Stimulated activated CD4-positive, alpha-beta T cell treated with anti-CD3 and anti-CD28 coated beads, Interleukin-15, amount 100 ng/mL, for 1 hour (primary cell): Measurements from ENCODE around the gene FOXO3.
"Not testable (repeated sequence)": the region's sequence is repeated elsewhere in the genome, so short reads cannot be mapped to it uniquely, and the experiment has no call there.

Experiments
- DNase-seq, 2 donors: peaks; one replicate each; pipeline ENCODE4 v3.0.0-alpha.2; 2020; ENCODE audit warnings: low read depth in 1 of 2, low spot score in 1 of 2

The FOXO3 gene

DNA sequence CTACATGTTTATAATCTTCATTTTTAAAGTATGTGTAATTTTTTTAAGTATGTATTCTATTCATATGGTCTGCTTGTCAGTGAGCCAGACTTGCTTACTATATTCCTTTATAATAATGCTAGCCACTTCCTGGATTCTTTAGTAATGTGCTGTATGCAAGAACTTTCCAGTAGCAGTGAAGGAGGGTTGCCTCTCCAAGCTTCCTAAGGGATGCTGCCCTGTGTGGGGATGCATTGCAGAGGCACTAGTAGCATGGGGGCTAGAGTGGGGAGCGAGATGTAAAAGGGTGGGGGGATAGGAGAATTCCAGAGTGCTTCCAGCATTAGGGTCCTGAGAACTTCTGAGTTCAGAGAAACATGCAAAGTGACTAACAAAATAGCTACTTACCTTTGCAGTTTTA is 121.0 kb downstream of the FOXO3 start:
- not testable (repeated sequence) for DNase-seq

DNA sequence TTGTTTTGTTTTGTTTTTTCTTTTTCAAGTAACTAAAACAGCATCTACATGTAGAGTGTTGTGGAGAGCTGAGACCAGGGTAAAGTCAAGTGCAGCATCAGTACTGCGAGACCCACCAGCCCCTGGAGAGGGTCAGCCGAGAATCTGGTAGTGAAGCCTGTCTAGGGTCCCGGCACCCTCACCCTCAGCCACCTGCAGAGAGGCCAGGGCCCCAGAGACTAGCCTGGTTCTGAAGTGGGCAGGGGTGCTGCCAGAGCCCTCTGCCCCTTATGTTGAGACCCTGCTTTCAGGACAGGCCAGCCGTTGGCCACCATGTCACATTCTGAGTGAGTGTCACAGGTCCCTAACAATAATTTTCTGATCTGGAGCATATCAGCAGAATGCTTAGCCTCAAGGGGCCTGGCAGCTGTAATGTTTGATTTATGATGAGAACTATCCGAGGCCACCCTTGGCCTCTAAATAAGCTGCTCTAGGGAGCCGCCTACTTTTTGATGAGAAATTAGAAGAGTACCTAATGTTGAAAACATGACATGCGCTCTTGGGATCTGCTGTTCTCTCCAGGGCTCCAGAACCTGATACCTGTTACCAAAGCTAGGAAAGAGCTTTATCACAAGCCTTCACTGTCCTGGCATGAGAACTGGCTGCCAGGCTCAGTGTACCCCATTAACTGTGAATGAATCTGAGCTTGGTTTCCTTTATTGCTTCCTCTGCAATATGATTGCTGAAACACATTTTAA is 121.8 kb downstream of the FOXO3 start:
- not testable (repeated sequence) for DNase-seq

DNA sequence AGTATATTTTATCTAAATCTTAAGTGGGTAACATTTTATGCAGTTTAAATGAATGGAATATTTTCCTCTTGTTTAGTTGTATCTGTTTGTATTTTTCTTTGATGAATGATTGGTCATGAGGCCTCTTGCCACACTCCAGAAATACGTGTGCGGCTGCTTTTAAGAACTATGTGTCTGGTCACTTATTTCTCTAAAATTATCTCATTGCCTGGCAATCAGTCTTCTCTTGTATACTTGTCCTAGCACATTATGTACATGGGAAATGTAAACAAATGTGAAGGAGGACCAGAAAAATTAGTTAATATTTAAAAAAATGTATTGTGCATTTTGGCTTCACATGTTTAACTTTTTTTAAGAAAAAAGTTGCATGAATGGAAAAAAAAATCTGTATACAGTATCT is 123.3 kb downstream of the FOXO3 start:
- not testable (repeated sequence) for DNase-seq

DNA sequence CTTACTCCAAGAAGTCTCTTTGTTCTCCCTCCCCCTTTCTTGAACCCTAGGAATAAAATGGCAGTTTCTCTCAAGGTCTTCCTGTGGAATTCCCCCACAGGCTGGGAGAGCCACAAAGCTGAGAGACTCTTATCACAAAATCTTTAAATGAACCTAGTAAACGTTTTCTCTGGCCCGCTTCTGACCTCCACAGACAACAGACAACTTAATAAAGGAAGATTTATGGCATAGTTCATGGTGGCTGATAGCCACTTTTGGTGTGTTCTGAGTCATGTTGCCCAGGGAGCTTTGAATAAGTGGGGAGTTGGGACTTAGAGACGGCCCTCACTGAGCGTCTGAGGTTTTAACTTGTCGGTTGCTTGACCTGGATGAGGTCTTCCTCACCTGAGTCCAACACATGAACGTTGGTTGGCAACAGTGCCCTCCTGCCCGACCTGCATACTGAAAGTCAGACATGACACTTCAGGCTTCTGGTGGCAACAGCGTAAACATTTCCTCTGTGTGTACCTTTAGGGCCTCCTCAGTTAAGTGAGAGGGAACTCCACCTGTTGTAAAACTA is 124.1 kb downstream of the FOXO3 start:
- no peak for DNase-seq

DNA sequence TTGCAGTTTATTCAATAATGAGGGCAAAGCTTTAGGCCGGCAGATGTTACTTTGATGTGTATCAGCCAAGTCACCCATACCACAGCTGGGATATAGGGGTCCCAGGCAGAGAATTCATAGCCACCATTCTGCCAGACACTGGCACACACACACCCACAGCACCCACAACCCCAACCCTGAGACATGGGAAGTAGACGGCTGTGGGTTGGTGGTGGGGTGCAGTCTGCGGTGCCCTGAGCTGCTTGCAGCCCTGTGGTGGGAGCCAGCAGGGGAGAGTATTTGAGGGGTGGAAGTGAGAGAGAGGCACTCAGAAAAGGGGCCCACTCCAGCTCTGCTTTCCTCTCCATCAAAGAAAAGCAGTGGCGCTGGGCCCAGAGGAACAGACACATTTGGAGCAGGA is 125.3 kb downstream of the FOXO3 start:
- DNase-seq = no peak

DNA sequence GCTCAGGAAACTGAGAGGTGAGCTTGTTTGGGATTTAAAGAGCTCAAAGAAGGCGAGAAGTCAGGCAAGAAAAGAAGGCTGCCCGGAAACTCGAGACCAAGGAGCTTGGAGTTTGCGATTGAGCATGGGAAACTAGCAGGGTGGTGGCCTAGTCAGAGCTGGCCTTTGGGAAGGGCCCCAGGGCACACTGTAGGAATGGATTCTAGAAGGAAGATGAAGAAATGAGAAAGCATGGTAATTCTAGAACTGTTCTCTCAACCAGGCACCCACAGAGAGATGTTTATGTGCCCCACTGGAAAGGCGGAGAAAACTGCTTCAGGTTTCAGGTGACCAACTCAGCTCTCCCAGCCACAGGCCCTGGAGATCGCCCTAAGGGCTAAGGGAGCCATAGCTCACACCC is 126.2 kb downstream of the FOXO3 start:
- no peak for DNase-seq

DNA sequence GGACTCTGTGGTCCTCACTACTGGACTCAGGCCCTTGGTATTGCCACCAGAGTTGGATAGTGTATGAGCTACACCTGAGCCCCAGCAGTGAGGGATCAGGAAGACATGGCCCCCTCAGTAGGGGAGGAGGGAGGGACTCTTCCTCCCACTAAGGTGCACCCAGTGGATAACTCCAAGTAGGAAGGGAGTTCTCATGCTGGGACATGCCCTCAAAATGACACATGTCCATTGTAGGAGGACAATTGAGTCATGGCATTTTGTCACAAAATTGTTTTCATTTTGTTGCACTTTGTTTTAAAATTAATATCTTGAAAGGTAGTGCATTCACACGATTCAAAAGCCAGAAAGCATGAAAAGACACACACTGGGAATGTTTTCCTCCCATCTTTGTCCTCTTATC is 127.2 kb downstream of the FOXO3 start:
- DNase-seq = no peak

DNA sequence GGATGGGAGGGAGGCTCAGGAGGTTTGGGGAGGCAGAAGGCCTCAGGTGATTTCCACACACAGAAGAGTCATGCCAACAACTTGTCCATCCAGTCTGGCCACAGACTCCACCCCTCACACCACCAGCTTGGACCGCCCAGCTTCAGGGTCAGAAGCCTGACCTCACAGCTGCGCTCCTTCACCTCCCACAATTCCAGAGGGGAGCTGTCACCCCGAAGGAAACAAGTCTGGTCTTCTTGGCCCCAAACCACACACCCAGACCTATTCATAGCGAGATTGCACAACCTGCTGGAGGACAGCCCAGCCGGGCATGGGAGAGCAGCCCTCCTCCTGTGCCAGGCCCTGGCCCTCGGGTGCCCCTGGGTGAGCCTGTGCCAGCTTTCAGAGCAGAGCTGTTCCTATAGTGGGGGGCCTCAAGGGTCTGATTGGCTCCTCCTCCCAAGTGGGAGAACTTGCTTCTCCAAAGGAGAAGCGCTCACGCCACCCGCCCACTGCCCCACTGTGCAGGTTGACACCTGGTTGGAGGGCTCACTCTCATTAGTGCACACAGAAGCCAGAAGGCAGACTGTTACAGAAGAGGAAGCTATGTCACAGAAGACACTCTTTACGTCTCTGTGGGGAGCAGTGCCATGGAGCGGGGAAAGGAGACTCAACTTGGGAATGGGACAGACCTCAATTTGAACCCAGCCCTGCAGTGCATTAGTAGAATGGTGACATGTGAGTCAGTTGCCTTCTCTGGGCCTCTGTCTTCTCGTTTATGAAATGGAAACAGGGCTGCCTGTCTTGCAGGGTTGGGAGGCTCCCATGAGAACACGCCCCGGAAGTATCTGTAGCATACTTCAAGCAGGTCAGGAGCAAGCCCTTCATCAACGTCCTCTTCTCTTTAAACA is 128.8 kb downstream of the FOXO3 start:
- DNase-seq = no peak

DNA sequence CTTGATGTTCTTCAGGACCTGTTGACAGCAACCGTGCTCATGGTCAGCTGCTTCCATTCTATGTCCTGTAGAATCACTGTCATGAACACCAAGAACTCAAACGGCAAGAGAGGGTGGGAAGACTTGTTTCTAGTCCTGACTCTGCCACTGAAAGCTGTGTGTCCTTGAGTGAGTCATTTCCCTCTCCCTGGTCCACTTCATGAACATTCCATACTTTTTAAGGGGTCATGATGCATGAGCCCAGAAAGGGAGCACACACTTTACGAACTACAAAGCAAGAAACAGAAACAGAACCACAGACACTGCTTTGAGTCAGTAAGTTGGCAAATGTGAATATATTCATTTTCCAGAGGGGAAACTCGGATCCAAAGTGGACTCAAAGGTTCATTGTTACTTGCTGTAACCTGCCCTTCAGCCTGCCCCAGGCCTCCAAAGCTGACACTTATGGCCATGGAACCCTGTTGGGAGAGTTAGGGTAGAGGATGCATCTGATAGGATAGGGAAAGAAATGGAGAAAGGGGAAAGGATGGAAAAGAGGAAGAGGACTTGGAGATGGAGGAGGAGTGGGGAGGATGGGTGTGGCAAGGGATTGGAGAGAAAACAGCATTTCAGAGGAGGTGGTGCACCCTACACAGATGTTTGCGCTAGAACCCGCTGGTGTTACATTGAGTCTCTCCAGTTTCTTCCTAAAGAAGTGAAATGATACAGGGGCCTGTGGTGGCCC is 129.8 kb downstream of the FOXO3 start:
- no peak for DNase-seq

DNA sequence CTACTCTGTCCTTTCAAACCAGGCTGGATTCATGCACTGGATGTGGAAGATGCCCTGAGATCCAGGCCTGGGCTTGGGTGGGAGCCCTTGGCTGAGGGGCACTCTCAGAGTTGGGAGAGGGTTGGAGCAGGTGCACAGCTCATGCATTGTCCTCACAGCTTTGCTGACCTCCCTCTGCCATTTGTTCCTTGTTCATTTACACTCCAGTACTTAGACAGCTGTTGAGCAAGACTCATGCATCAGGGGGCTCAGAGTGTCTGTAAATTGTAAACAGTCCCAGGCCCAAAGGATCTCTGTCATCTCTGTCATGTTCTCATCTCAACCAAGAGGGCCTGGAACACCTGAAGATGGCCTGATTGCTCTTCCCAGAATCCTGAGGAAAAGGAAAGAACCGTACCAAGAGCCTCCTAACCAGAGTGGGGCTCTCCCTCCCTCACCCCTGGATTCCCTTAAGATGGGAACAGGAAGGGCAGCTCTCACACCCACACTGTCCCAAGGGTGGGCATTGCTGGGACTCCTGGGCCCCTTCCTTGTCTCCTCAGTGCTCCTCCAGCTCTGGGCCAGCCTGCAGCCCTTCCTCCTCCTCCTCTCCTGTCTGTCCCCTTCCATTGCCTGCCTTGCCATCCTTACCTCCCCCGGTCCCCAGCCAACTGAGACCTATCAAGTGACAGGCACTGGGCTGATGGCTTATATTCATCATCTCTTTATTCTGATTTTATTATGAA is 132.9 kb downstream of the FOXO3 start:
- no peak for DNase-seq

DNA sequence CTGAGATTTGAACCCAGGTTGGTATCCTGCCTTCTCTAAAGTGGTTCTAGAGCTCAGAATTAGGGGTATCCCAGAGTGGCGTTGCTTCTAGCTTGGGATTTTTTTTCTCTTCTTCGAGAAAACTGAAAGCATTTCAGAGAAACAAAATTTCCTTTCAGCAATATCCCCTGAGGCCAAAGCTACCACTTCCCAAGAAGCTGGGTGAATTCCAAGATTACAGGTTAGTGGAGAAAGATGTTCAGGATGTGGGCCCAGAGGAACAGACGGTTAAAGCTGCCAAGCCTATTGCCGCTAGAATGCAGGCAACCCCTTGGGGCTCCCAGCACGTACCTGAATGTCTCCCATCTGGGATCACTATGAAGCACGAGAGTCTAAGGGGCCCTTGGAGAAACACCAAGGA is 134.1 kb downstream of the FOXO3 start:
- DNase-seq = no peak

DNA sequence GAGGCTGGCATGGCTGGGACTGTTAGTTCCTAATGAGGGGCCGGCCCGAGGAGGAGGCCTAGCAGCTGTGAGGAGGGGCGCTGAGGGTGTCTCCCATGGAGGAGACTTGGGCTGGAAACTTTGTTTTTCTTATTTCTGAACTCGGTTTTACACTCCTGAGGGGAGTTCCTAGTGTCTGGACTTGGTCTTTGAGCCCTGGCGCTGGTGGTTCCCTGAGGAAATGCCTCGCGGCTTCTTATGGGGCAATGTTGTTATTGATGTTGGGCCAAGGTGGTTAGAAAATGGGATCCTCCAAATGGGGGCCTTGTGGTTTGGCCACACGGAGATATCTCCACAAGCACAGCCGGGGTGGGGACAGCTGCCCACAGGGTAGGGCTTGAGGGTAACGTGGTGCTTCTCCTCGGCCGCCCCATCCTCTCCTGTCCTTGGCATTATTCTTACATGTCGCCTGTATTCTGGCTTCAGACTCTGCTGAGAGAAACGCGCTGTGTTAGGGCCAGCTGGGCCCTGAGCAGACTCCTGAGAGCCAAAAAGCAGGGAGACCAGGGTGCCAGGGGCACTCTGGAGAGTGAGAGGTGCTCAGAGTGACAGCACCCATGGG is 136.9 kb downstream of the FOXO3 start:
- no peak for DNase-seq

DNA sequence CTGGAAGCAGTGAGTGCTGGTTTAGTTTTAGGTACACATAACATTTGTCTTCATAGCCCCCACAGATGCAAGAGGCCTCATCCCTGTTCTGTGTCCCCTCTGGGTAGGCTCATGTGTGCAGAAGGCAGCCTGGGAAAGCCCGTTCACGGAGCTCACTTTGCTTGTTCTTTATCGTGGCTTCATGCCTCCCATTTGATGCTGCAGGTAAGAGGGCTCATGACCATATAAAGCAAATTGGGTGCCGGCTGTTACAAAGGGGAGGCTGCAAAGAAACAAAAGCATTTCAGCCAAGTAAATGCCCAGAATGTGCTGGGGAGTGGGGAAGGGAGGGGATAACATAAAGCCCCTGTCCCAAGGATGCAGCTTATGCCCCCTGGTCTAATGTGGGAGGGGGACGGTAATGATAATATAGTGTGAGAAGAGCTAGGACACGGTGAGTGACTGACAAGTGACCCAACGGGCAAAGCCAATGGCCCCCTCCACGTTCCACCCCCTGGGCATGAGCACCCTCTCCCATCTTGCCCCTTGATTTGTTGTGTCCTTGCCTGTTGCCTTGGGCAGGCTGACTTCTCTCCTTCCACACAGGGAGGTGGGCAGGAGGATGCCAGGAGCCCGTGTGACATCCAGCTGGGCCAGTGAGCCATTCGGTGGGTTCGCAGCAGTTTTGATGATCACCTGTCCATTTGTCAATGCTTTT is 138.0 kb downstream of the FOXO3 start:
- no peak for DNase-seq

DNA sequence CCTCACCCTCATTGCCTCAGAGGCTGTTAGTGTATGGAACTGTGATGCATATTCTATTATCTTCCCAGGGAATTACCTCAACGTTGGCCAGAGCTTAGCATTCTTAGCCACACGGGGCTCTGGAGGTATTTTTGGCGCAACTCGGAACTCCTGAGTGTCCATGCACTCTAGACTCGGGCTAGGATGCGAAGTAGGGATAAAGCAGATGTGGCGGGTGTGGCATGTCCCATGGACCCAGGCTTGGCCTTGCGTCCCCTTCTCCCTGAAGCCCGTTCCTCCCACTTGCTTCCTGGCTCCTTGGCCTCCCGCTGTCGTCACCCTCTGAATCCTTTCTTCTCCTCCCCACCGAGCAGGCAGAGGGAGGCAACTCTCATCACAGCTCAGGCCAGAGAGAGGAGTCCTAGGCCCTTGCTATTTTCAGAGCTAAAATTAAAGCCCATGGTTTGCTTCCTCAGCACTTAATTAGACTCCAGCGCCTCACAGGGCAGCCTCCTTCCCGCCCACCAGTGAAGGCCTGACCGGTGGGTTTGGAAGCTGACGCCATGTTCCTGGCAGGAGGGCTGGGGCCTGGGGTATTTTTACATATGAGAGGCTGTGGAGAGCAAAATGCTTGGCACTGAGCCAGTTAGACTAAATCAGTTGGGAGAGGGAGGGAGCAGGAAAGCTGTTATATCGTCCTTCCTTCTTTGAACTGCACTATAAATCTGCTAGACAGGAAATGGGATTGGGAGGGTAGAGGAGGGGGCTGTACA is 138.7 kb downstream of the FOXO3 start:
- DNase-seq = no peak

DNA sequence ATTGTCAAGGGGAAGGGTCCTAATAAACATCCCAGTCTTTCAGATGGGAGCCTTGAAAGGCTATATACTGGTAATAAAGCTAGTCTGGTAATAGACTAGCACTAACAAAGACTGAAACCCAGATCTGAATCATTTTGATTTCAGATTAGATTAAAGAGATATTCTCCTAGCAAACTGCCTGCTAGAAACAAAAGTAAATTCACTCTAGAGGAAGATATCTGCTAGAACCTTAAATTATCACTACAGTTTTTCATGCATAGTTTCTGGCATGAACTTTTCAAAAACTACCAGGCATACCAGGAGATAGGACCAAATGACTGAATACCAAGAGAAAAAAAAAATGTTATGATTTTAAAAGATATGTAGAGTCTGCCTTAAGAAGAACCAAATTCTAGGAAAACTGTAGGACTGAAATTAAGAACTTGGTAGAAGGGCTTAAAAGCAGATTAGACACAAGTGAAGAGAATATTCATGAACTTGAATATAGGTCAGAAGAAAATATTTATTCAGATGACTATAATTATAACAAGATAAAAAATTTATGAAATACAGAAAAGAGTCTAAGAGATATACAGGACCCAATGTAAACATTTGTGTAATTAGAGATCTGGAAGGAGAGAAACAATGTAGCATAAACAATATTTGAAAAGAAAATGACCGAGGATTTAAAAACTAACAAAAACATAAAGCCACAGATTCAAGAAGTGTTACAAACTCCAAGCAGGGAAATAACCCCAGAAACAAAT is 141.6 kb downstream of the FOXO3 start:
- DNase-seq = no peak

DNA sequence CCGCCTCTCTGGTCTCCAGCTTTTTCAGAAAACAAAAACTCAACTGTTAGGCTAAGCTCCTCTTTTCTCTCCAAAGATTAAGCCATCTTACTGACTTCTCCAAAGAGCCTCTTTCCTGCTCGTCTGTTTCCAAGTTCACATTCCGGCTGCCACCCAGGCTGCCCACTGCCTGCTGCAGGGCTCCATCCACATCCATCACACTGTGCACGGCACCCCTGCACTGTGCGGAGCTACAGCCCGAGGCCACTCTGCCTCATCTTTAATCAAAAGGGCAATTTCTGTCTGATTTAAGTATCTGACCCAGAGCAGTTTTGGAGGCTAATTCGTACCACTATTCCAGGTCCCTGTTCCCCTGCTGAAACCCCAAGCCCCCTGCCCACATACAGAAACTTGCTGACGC is 145.9 kb downstream of the FOXO3 start:
- DNase-seq = no peak

DNA sequence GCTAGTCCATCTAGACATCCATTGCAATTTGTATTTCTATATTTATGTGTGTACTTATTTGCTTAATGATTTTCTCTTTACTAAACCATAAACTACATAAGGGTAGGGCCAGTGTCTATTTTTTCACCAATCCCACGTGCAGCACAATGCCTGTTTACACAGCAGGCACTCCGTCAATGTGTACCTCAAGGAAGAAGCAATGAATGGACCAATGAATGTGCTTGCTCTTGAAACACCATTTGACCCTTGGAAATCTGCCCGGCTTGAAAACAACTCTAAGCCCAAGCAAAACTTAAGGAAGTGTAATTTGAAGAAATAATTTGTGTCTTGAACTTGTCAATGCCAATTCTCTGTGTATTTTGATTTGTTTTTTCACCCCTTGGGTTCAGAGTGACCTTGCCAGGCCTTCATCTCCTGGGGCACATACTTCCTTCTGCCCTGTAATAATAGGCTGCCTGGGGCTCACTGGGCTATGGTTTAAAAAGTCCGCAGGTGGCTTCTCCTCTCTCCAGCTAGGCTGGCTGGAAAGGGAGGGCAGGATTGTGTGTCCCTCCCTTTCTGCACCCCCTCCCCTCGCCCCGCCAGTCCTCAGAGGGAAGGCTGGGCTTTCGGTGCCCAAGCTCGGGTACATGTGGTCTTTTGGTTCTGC is 146.7 kb downstream of the FOXO3 start:
- no peak for DNase-seq

DNA sequence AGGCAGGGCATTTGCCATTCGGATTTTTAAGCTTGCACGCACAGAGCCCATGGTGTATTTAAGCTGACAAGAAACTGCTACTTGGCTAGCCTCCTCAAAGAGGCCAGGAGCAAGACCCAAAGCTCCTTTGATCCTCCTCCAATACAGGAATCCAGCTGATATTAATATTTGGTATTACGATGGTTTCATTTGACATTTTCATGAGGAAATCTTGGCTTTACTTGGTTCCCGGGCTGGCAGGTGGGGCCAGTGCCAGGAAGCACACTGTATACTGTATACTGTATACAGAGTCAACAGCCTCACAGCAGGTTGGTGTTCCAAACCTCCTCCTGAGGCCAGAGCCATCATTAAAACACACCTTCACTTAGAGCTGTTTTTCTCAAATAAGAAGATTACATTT is 149.3 kb downstream of the FOXO3 start:
- no peak for DNase-seq
